Measurements from ENCODE around the gene LRRC4B.

GRCh38 chr19:50556282-50557008 lies 11.8 kb downstream of the LRRC4B start:
- TF ChIP-seq ZBTB7A (IDR thresholded peaks at IDR 0.05; ENCODE audit: low read depth), result peak; percentile 7; the same call in 1 of the 2 replicates
- no peak for TF ChIP-seq TAF1 (IDR thresholded peaks at IDR 0.05; ENCODE audit: low read depth)
- no peak for TF ChIP-seq REST (IDR thresholded peaks at IDR 0.05; ENCODE audit: low read depth)
- no peak for TF ChIP-seq EP300 (IDR thresholded peaks at IDR 0.05; ENCODE audit: borderline replicate concordance)
- TF ChIP-seq MAX (IDR thresholded peaks at IDR 0.05), result no peak
- TF ChIP-seq NFIC (IDR thresholded peaks at IDR 0.05), result no peak
- TF ChIP-seq CEBPB (IDR thresholded peaks at IDR 0.05), result no peak
- TF ChIP-seq FOXM1 (IDR thresholded peaks at IDR 0.05; ENCODE audit: borderline replicate concordance, low read depth), result no peak
- no peak for TF ChIP-seq TCF12 (IDR thresholded peaks at IDR 0.05; ENCODE audit: low read depth)
- TF ChIP-seq CREB1 (IDR thresholded peaks at IDR 0.05; ENCODE audit: low read depth), result no peak
- TF ChIP-seq RAD21 (IDR thresholded peaks at IDR 0.05; ENCODE audit: low read depth), result peak; percentile 42; the same call in 1 of the 2 replicates
- no peak for TF ChIP-seq YY1 (IDR thresholded peaks at IDR 0.05; ENCODE audit: low read depth)
- TF ChIP-seq EGR1 (IDR thresholded peaks at IDR 0.05), result no peak
